Endodermal cell (in vitro differentiated cells): Measurements from ENCODE around the gene PRMT1. TPM values are rescaled to one million over a fixed set of nuclear protein-coding genes. Genes with fewer than 3 reads are reported as not detected.

Experiments
- DNase-seq: peaks from one replicate; pipeline ENCODE4 v3.0.0-alpha.2; 2017
- H3K27ac ChIP-seq: 2 replicates; pipeline ENCODE4 v1.5.1; 2013; ENCODE audit warnings: mild to moderate bottlenecking, low read depth, low read length, moderate library complexity
- H3K27me3 ChIP-seq: 2 replicates; pipeline ENCODE4 v1.6.1; 2013; ENCODE audit warnings: mild to moderate bottlenecking, low read length, moderate library complexity; ENCODE audit not compliant: insufficient read depth, control insufficient read depth, poor library complexity, severe bottlenecking
- H3K36me3 ChIP-seq: 2 replicates; pipeline ENCODE4 v1.7.0; 2013; ENCODE audit warnings: mild to moderate bottlenecking, low read length, moderate library complexity; ENCODE audit not compliant: control insufficient read depth, insufficient read depth
- H3K4me1 ChIP-seq: one replicate; pipeline ENCODE4 v1.7.0; 2013; ENCODE audit warnings: low read length; ENCODE audit not compliant: control insufficient read depth, insufficient read depth
- H3K4me3 ChIP-seq: 2 replicates; pipeline ENCODE4 v1.5.1; 2013; ENCODE audit warnings: mild to moderate bottlenecking, low read length, moderate library complexity
- H3K9ac ChIP-seq: 2 replicates; pipeline ENCODE4 v1.6.1; 2013; ENCODE audit warnings: mild to moderate bottlenecking, low read length, moderate library complexity; ENCODE audit not compliant: poor library complexity, severe bottlenecking; ENCODE audit errors: extremely low read depth
- H3K9me3 ChIP-seq: 2 replicates; pipeline ENCODE4 v1.6.1; 2013; ENCODE audit warnings: mild to moderate bottlenecking, low read length, moderate library complexity; ENCODE audit not compliant: control insufficient read depth
- H3K27ac Mint-ChIP-seq: 2 replicates; pipeline ENCODE4 v1.8.0; 2020; ENCODE audit warnings: mixed read lengths
- H3K27me3 Mint-ChIP-seq: 2 replicates; pipeline ENCODE4 v1.8.0; 2021; ENCODE audit warnings: mild to moderate bottlenecking, mixed read lengths; ENCODE audit not compliant: insufficient read depth
- H3K36me3 Mint-ChIP-seq: 2 replicates; pipeline ENCODE4 v1.8.0; 2020; ENCODE audit warnings: low read depth, mixed read lengths
- H3K4me1 Mint-ChIP-seq: 2 replicates; pipeline ENCODE4 v1.8.0; 2020; ENCODE audit warnings: mixed read lengths
- H3K4me3 Mint-ChIP-seq: 2 replicates; pipeline ENCODE4 v1.8.0; 2020; ENCODE audit warnings: mild to moderate bottlenecking, moderate library complexity, mixed read lengths
- H3K9me3 Mint-ChIP-seq: 2 replicates; pipeline ENCODE4 v1.8.0; 2020; ENCODE audit warnings: mild to moderate bottlenecking, mixed read lengths
- WGBS, 2 experiments: methylation state at CpG; one replicate each; pipeline versions ENCODE4 v1.1.5 to v1.1.7; 2013; ENCODE audit warnings: missing lambda C conversion rate in 2 of 2, mixed read lengths in 1 of 2; ENCODE audit not compliant: insufficient coverage in 1 of 2, insufficient read length in 1 of 2; 5-methylcytosine and 5-hydroxymethylcytosine counted together
- total RNA-seq, 2 donors: library from RNA; stranded (reverse); fragmentation: NEBNext Ultra II Directional in 1 of 2; extraction: Animal tissue kit (Norgen Biotek cat#: 25700) in 1 of 2; gene quantifications; 2 replicates in 1 of 2; 3 replicates in 1 of 2; pipeline ENCODE4 v1.2.1, GENCODE V29; 2021
- TF ChIP-seq, protein P1 (sequence below): fragments of 200-600 bp; sonication (generic); conservative IDR thresholded peaks from 2 replicates; pipeline ENCODE4 v1.5.0; 2021; ENCODE audit warnings: antibody characterized with exemption, mild to moderate bottlenecking

PRMT1 gene
- total RNA-seq, 2 donors from 2014 or later = 343 to 362 TPM

DNA sequence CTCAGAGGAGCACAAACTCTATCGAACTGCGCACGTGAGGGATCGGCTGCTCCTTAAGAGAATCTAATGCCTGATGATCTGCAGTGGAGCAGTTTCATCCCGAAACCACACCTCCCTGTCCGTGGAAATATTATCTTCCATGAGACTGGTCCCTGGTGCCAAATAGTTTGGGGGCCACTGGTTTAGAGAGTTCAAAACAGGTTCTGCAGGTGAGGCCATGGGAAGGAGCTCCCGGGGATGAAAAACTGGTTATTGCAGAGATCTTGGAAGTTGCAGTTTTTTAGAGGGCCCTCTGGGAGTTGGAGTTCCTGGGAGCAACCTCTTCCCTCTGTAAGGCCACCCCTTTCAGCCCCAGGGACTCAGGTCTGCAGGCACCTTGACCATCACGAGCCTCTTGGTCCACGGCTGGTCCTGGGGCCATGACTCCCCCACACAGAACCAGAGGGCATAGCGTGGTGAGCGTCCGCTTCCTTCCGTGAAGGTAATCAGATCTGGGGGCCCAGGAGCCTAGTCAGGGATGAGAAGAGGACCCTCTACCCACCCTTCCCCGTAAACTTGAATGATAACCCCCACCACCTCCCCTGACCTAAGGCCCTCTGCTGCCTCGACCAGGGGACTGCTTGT is 16.6 kb upstream of the PRMT1 start:
- Histone ChIP-seq H3K27me3 (no peaks in the 10 kb centered on the region), H3K4me1 (no peaks in the 10 kb centered on the region), H3K9ac (no peak overlapping the region), H3K36me3 (peaks cover 70% of the 10 kb centered on the region), H3K27ac (no peak overlapping the region), H3K4me3 (no peak overlapping the region), H3K9me3 (peaks cover 10% of the 10 kb centered on the region)
- Mint-ChIP-seq H3K4me1 (peaks cover 5% of the 10 kb centered on the region), H3K9me3 (peaks cover 9% of the 10 kb centered on the region), H3K36me3 (peaks cover 70% of the 10 kb centered on the region), H3K27ac (no peak overlapping the region), H3K4me3 (no peak overlapping the region), H3K27me3 (no peaks in the 10 kb centered on the region)
- 94 to 95% methylated on average over 7 to 15 of the region's 15 CpGs for WGBS, 2 experiments
- DNase-seq = no peak
- TF ChIP-seq, protein P1, sequence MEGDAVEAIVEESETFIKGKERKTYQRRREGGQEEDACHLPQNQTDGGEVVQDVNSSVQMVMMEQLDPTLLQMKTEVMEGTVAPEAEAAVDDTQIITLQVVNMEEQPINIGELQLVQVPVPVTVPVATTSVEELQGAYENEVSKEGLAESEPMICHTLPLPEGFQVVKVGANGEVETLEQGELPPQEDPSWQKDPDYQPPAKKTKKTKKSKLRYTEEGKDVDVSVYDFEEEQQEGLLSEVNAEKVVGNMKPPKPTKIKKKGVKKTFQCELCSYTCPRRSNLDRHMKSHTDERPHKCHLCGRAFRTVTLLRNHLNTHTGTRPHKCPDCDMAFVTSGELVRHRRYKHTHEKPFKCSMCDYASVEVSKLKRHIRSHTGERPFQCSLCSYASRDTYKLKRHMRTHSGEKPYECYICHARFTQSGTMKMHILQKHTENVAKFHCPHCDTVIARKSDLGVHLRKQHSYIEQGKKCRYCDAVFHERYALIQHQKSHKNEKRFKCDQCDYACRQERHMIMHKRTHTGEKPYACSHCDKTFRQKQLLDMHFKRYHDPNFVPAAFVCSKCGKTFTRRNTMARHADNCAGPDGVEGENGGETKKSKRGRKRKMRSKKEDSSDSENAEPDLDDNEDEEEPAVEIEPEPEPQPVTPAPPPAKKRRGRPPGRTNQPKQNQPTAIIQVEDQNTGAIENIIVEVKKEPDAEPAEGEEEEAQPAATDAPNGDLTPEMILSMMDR = no peak

DNA sequence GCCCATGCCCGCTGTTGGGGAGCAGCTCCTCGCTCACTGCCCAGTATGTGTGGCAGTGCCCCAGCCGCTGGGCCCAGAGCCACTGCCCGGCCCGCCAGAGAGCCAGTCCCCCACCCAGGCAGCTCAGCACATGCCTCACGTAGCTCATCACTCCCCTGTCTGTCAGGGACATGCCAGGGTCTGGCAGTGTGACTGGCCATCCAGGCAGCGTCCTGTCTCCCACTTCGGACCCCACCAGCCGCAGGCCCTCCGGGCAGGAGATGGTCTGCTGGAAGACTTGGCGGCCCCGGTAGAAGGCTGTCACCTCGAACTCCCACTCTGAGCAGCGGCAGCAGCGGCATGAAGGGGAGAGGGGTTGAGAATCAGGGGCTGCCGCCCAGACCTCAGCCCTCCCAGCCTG is 15.1 kb upstream of the PRMT1 start:
- Histone ChIP-seq H3K27ac (no peak overlapping the region), H3K9ac (no peak overlapping the region), H3K4me3 (no peak overlapping the region), H3K27me3 (no peaks in the 10 kb centered on the region), H3K36me3 (peaks cover 58% of the 10 kb centered on the region), H3K4me1 (no peaks in the 10 kb centered on the region), H3K9me3 (peaks cover 10% of the 10 kb centered on the region)
- TF ChIP-seq, protein P1 = no peak
- no peak for DNase-seq
- H3K27ac Mint-ChIP-seq = no peak overlapping the region
- H3K4me3 Mint-ChIP-seq = no peak overlapping the region
- H3K9me3 Mint-ChIP-seq = peaks cover 9% of the 10 kb centered on the region
- no peaks in the 10 kb centered on the region for H3K27me3 Mint-ChIP-seq
- H3K36me3 Mint-ChIP-seq = peaks cover 56% of the 10 kb centered on the region
- peaks cover 12% of the 10 kb centered on the region for H3K4me1 Mint-ChIP-seq
- WGBS, 2 experiments = 96% methylated on average over 5 to 16 of the region's 16 CpGs

DNA sequence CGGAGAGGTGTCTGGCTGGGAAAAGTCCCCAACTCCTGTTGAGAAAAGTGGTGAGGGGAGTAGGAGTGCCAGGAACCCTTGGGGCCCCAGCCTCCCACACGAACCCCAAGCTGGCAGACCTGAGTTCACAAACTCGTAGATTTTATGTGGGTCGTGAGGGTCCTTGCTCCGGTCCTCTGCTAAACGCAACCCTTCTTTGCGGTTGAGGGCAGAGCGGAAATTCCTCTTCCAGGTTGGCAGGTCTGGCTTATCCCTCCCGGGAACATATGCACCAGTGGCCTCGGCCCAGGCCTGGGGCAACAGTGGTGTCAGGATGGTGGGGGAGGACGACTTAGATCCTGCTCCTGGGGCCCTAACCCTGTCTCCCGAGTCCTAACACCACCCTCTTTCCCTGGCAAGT is 13.8 kb upstream of the PRMT1 start:
- no peaks in the 10 kb centered on the region for H3K27me3 ChIP-seq
- TF ChIP-seq, protein P1 = no peak
- WGBS, 2 experiments = 95 to 96% methylated on average over 9 to 12 of the region's 12 CpGs
- peaks cover 10% of the 10 kb centered on the region for H3K9me3 ChIP-seq
- H3K9ac ChIP-seq = no peak overlapping the region
- Mint-ChIP-seq H3K36me3 (peaks cover 51% of the 10 kb centered on the region), H3K4me3 (no peak overlapping the region), H3K4me1 (peaks cover 16% of the 10 kb centered on the region), H3K9me3 (peaks cover 9% of the 10 kb centered on the region), H3K27me3 (no peaks in the 10 kb centered on the region), H3K27ac (no peak overlapping the region)
- DNase-seq = no peak
- H3K36me3 ChIP-seq = peaks cover 47% of the 10 kb centered on the region
- H3K4me1 ChIP-seq = no peaks in the 10 kb centered on the region
- H3K4me3 ChIP-seq = no peak overlapping the region
- no peak overlapping the region for H3K27ac ChIP-seq
